ENCODE data around the gene CEP120.

CEP120 gene

GRCh38 chr5:123444016-123444415 is 20.8 kb upstream of the CEP120 start:
- Histone ChIP-seq H3K9ac (ENCODE audit: low read length) (no peak overlapping the region), H2BK15ac (replicated peaks; ENCODE audit: low read depth) (no peak overlapping the region), H3K79me2 (ENCODE audit: control insufficient read depth, insufficient read depth, low read length) (no peaks in the 10 kb centered on the region), H3K27me3 (ENCODE audit: insufficient read depth, low read length, poor library complexity) (no peaks in the 10 kb centered on the region), H3K4me1 (ENCODE audit: control insufficient read depth, low read depth, low read length) (no peaks in the 10 kb centered on the region), H3K79me1 (ENCODE audit: low read length) (no peaks in the 10 kb centered on the region), H3K27ac (ENCODE audit: low read depth, low read length) (no peak overlapping the region), H2BK120ac (ENCODE audit: low read depth, low read length) (no peak overlapping the region), H3K23ac (ENCODE audit: low read length) (no peak overlapping the region), H4K5ac (ENCODE audit: low read length) (no peak overlapping the region), H2BK5ac (ENCODE audit: low read length) (no peak overlapping the region), H3K4ac (ENCODE audit: low read depth, low read length) (no peak overlapping the region), H3K4me2 (ENCODE audit: low read length) (no peak overlapping the region), H4K8ac (ENCODE audit: low read depth, low read length) (no peak overlapping the region), H2AK5ac (ENCODE audit: low read length) (no peak overlapping the region), H3K56ac (ENCODE audit: low read length) (no peak overlapping the region), H3K18ac (ENCODE audit: low read length) (no peak overlapping the region), H3K4me3 (ENCODE audit: low read length) (no peak overlapping the region), H3K36me3 (ENCODE audit: control insufficient read depth, insufficient read depth, low read length) (no peaks in the 10 kb centered on the region)
- no CpG with 5 or more reads among the region's 3 CpGs for WGBS (ENCODE audit: extremely low coverage, insufficient coverage, low lambda C conversion rate)
- no peak for DNase-seq

DNA sequence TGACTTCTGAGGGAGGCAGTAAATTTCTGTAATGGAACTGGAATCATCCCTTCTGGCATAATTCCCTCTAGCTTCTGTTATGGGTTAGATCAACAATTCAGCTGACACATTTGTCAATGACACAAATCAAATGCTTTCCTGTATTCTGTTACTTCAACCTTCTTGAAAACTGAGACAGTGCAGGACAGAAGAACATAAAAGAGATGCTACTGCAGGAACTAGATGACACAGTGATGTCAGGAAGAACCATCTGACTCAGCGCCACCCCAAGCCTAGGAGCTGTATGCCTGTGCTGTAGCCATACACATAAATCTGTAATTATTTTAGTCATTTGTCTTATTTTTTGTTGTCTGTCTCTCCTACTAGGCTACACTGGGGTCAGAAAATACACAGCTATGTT is 18.2 kb upstream of the CEP120 start:
- no peak overlapping the region for H3K27ac ChIP-seq (ENCODE audit: low read depth, low read length)
- H3K18ac ChIP-seq (ENCODE audit: low read length), result no peak overlapping the region
- DNase-seq, result no peak

DNA sequence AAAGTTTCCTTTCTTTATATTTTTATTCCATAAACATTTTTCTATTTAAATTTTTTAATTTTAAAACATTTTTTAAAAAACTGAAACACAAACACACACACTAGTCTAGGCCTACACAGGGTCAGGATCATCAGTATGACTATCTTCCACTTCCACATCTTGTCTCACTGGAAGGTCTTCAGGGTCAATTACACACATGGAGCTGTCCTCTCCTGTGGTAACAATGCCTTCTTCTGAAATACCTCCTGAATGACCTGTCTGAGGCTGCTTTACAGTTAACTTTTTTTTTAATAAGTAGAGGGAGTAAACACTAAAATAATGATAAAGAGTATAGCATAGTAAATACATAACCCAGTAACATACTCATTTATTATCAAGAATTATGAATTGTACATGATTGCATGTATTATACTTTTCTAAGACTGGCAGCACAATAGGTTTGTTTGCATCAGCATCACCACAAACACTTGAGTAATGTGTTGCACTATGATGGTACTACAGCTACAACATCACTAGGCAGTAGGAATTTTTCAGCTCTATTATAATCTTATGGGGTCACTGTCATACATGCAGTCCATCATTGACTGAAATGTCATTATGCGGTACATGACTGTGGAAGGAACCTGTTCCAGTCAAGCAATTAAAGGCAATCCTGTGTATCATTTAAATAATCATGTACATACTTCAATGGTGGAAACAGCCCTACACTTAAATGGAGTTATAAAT is 17.4 kb upstream of the CEP120 start:
- Histone ChIP-seq H3K79me1 (ENCODE audit: low read length) (no peaks in the 10 kb centered on the region), H3K36me3 (ENCODE audit: control insufficient read depth, insufficient read depth, low read length) (no peaks in the 10 kb centered on the region), H3K4me2 (ENCODE audit: low read length) (no peak overlapping the region), H2BK15ac (replicated peaks; ENCODE audit: low read depth) (no peak overlapping the region), H3K4ac (ENCODE audit: low read depth, low read length) (no peak overlapping the region), H3K56ac (ENCODE audit: low read length) (no peak overlapping the region), H3K27me3 (ENCODE audit: insufficient read depth, low read length, poor library complexity) (no peaks in the 10 kb centered on the region), H3K18ac (ENCODE audit: low read length) (no peak overlapping the region), H3K23ac (ENCODE audit: low read length) (no peak overlapping the region), H3K9ac (ENCODE audit: low read length) (no peak overlapping the region), H3K79me2 (ENCODE audit: control insufficient read depth, insufficient read depth, low read length) (no peaks in the 10 kb centered on the region), H2AK5ac (ENCODE audit: low read length) (no peak overlapping the region), H3K27ac (ENCODE audit: low read depth, low read length) (no peak overlapping the region), H3K4me1 (ENCODE audit: control insufficient read depth, low read depth, low read length) (no peaks in the 10 kb centered on the region), H3K4me3 (ENCODE audit: low read length) (no peak overlapping the region), H4K8ac (ENCODE audit: low read depth, low read length) (no peak overlapping the region), H2BK5ac (ENCODE audit: low read length) (no peak overlapping the region), H2BK120ac (ENCODE audit: low read depth, low read length) (no peak overlapping the region), H4K5ac (ENCODE audit: low read length) (no peak overlapping the region)
- no peak for DNase-seq
- no CpG with 5 or more reads among the region's 1 CpG for WGBS (ENCODE audit: extremely low coverage, insufficient coverage, low lambda C conversion rate)

More for the DNA sequence above, 18.2 kb upstream of the CEP120 start:
- WGBS (ENCODE audit: extremely low coverage, insufficient coverage, low lambda C conversion rate), result no CpG with 5 or more reads among the region's 1 CpG
- Histone ChIP-seq H3K27me3 (ENCODE audit: insufficient read depth, low read length, poor library complexity) (no peaks in the 10 kb centered on the region), H2BK120ac (ENCODE audit: low read depth, low read length) (no peak overlapping the region), H3K9ac (ENCODE audit: low read length) (no peak overlapping the region), H3K23ac (ENCODE audit: low read length) (no peak overlapping the region), H3K79me1 (ENCODE audit: low read length) (no peaks in the 10 kb centered on the region), H3K4me3 (ENCODE audit: low read length) (no peak overlapping the region), H2AK5ac (ENCODE audit: low read length) (no peak overlapping the region), H3K36me3 (ENCODE audit: control insufficient read depth, insufficient read depth, low read length) (no peaks in the 10 kb centered on the region), H4K8ac (ENCODE audit: low read depth, low read length) (no peak overlapping the region), H3K4me1 (ENCODE audit: control insufficient read depth, low read depth, low read length) (no peaks in the 10 kb centered on the region), H3K56ac (ENCODE audit: low read length) (no peak overlapping the region), H3K4me2 (ENCODE audit: low read length) (no peak overlapping the region), H4K5ac (ENCODE audit: low read length) (no peak overlapping the region), H2BK5ac (ENCODE audit: low read length) (no peak overlapping the region), H2BK15ac (replicated peaks; ENCODE audit: low read depth) (no peak overlapping the region), H3K4ac (ENCODE audit: low read depth, low read length) (no peak overlapping the region), H3K79me2 (ENCODE audit: control insufficient read depth, insufficient read depth, low read length) (no peaks in the 10 kb centered on the region)

DNA sequence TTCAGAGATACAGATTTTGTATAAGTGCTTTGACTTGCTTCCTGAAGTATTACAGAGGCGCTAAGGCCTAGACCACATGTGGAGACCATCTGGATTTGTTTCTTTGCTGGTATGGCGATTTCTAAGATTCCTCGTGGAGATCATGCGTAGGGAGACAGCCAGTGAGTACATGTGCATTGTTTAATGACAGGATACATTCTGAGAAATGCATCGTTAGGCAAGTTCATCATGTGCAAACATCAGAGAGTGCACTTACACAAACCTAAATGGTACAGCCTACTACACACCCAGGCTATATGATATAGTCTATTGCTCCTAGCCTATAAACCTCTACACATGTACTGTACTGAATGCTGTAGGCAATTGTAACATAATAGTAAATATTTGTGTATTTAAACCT is 16.5 kb upstream of the CEP120 start:
- H3K79me2 ChIP-seq (ENCODE audit: control insufficient read depth, insufficient read depth, low read length), result no peaks in the 10 kb centered on the region
- H3K36me3 ChIP-seq (ENCODE audit: control insufficient read depth, insufficient read depth, low read length), result no peaks in the 10 kb centered on the region
- H3K9ac ChIP-seq (ENCODE audit: low read length), result no peak overlapping the region
- no peak overlapping the region for H3K4me2 ChIP-seq (ENCODE audit: low read length)
- no peak overlapping the region for H3K23ac ChIP-seq (ENCODE audit: low read length)
- no peak overlapping the region for H4K5ac ChIP-seq (ENCODE audit: low read length)
- no peaks in the 10 kb centered on the region for H3K27me3 ChIP-seq (ENCODE audit: insufficient read depth, low read length, poor library complexity)
- no peak overlapping the region for H2BK5ac ChIP-seq (ENCODE audit: low read length)
- no peak overlapping the region for H3K27ac ChIP-seq (ENCODE audit: low read depth, low read length)
- H3K4me3 ChIP-seq (ENCODE audit: low read length), result no peak overlapping the region
- no peak overlapping the region for H3K56ac ChIP-seq (ENCODE audit: low read length)
- no peak overlapping the region for H4K8ac ChIP-seq (ENCODE audit: low read depth, low read length)
- H3K4me1 ChIP-seq (ENCODE audit: control insufficient read depth, low read depth, low read length), result no peaks in the 10 kb centered on the region
- H2BK120ac ChIP-seq (ENCODE audit: low read depth, low read length), result no peak overlapping the region
- no CpG with 5 or more reads among the region's 5 CpGs for WGBS (ENCODE audit: extremely low coverage, insufficient coverage, low lambda C conversion rate)
- H2AK5ac ChIP-seq (ENCODE audit: low read length), result no peak overlapping the region
- no peak overlapping the region for H3K4ac ChIP-seq (ENCODE audit: low read depth, low read length)
- no peak overlapping the region for H2BK15ac ChIP-seq (replicated peaks; ENCODE audit: low read depth)
- DNase-seq, result no peak
- H3K79me1 ChIP-seq (ENCODE audit: low read length), result no peaks in the 10 kb centered on the region
- no peak overlapping the region for H3K18ac ChIP-seq (ENCODE audit: low read length)

GRCh38 chr5:123438902-123439301 is 15.7 kb upstream of the CEP120 start:
- H3K9ac ChIP-seq (ENCODE audit: low read length), result no peak overlapping the region
- no peak overlapping the region for H3K4me3 ChIP-seq (ENCODE audit: low read length)
- H2BK120ac ChIP-seq (ENCODE audit: low read depth, low read length), result no peak overlapping the region
- no peaks in the 10 kb centered on the region for H3K27me3 ChIP-seq (ENCODE audit: insufficient read depth, low read length, poor library complexity)
- H3K4me2 ChIP-seq (ENCODE audit: low read length), result no peak overlapping the region
- no peak overlapping the region for H3K4ac ChIP-seq (ENCODE audit: low read depth, low read length)
- no peaks in the 10 kb centered on the region for H3K4me1 ChIP-seq (ENCODE audit: control insufficient read depth, low read depth, low read length)
- no peak overlapping the region for H2BK5ac ChIP-seq (ENCODE audit: low read length)
- no peak overlapping the region for H3K27ac ChIP-seq (ENCODE audit: low read depth, low read length)
- H3K56ac ChIP-seq (ENCODE audit: low read length), result no peak overlapping the region
- no CpG with 5 or more reads among the region's 5 CpGs for WGBS (ENCODE audit: extremely low coverage, insufficient coverage, low lambda C conversion rate)
- no peak overlapping the region for H3K23ac ChIP-seq (ENCODE audit: low read length)
- H4K8ac ChIP-seq (ENCODE audit: low read depth, low read length), result no peak overlapping the region
- no peak overlapping the region for H2BK15ac ChIP-seq (replicated peaks; ENCODE audit: low read depth)
- H3K36me3 ChIP-seq (ENCODE audit: control insufficient read depth, insufficient read depth, low read length), result no peaks in the 10 kb centered on the region
- H3K79me1 ChIP-seq (ENCODE audit: low read length), result no peaks in the 10 kb centered on the region
- no peak overlapping the region for H2AK5ac ChIP-seq (ENCODE audit: low read length)
- no peak for DNase-seq
- H4K5ac ChIP-seq (ENCODE audit: low read length), result no peak overlapping the region
- no peak overlapping the region for H3K18ac ChIP-seq (ENCODE audit: low read length)
- no peaks in the 10 kb centered on the region for H3K79me2 ChIP-seq (ENCODE audit: control insufficient read depth, insufficient read depth, low read length)

GRCh38 chr5:123438244-123438643 is 15.0 kb upstream of the CEP120 start:
- no peak for DNase-seq
- H2AK5ac ChIP-seq (ENCODE audit: low read length), result no peak overlapping the region
- no peak overlapping the region for H3K4me3 ChIP-seq (ENCODE audit: low read length)
- H4K8ac ChIP-seq (ENCODE audit: low read depth, low read length), result no peak overlapping the region
- H3K18ac ChIP-seq (ENCODE audit: low read length), result no peak overlapping the region
- H2BK5ac ChIP-seq (ENCODE audit: low read length), result no peak overlapping the region
- no peaks in the 10 kb centered on the region for H3K79me2 ChIP-seq (ENCODE audit: control insufficient read depth, insufficient read depth, low read length)
- no peak overlapping the region for H4K5ac ChIP-seq (ENCODE audit: low read length)
- no peaks in the 10 kb centered on the region for H3K79me1 ChIP-seq (ENCODE audit: low read length)
- H2BK15ac ChIP-seq (replicated peaks; ENCODE audit: low read depth), result no peak overlapping the region
- no peak overlapping the region for H3K4ac ChIP-seq (ENCODE audit: low read depth, low read length)
- no peak overlapping the region for H3K9ac ChIP-seq (ENCODE audit: low read length)
- no peak overlapping the region for H3K27ac ChIP-seq (ENCODE audit: low read depth, low read length)
- H3K27me3 ChIP-seq (ENCODE audit: insufficient read depth, low read length, poor library complexity), result no peaks in the 10 kb centered on the region
- no peak overlapping the region for H3K4me2 ChIP-seq (ENCODE audit: low read length)
- H3K23ac ChIP-seq (ENCODE audit: low read length), result no peak overlapping the region
- H3K4me1 ChIP-seq (ENCODE audit: control insufficient read depth, low read depth, low read length), result no peaks in the 10 kb centered on the region
- no peaks in the 10 kb centered on the region for H3K36me3 ChIP-seq (ENCODE audit: control insufficient read depth, insufficient read depth, low read length)
- H3K56ac ChIP-seq (ENCODE audit: low read length), result no peak overlapping the region
- no CpG with 5 or more reads among the region's 2 CpGs for WGBS (ENCODE audit: extremely low coverage, insufficient coverage, low lambda C conversion rate)
- no peak overlapping the region for H2BK120ac ChIP-seq (ENCODE audit: low read depth, low read length)

All from mesendoderm (in vitro differentiated cells).